Ishikawa (cell line): ENCODE measurements around the gene TMCC3.

Experiments
- CEBPB ChIP-seq: IDR thresholded peaks from 2 replicates; pipeline ENCODE4 v1.6.1; 2012
- CREB1 ChIP-seq: IDR thresholded peaks from 2 replicates; pipeline ENCODE4 v1.6.1; 2012; ENCODE audit warnings: low read depth
- EGR1 ChIP-seq: IDR thresholded peaks from 2 replicates; pipeline ENCODE4 v1.6.1; 2012
- EP300 ChIP-seq: IDR thresholded peaks from 2 replicates; pipeline ENCODE4 v1.6.1; 2012; ENCODE audit warnings: borderline replicate concordance
- FOXM1 ChIP-seq: IDR thresholded peaks from 2 replicates; pipeline ENCODE4 v1.6.1; 2012; ENCODE audit warnings: low read depth, borderline replicate concordance
- MAX ChIP-seq: IDR thresholded peaks from 2 replicates; pipeline ENCODE4 v1.6.1; 2012
- NFIC ChIP-seq: IDR thresholded peaks from 2 replicates; pipeline ENCODE4 v1.6.1; 2012
- RAD21 ChIP-seq: IDR thresholded peaks from 2 replicates; pipeline ENCODE4 v1.6.1; 2012; ENCODE audit warnings: low read depth
- REST ChIP-seq: IDR thresholded peaks from 2 replicates; pipeline ENCODE4 v1.6.1; 2012; ENCODE audit warnings: low read depth, mild to moderate bottlenecking
- TAF1 ChIP-seq: IDR thresholded peaks from 2 replicates; pipeline ENCODE4 v1.6.1; 2012; ENCODE audit warnings: low read depth, mild to moderate bottlenecking
- TCF12 ChIP-seq: IDR thresholded peaks from 2 replicates; pipeline ENCODE4 v1.6.1; 2012; ENCODE audit warnings: low read depth
- TEAD4 ChIP-seq: IDR thresholded peaks from 2 replicates; pipeline ENCODE4 v1.6.1; 2012
- USF1 ChIP-seq: IDR thresholded peaks from 2 replicates; pipeline ENCODE4 v1.6.1; 2012
- YY1 ChIP-seq: IDR thresholded peaks from 2 replicates; pipeline ENCODE4 v1.6.1; 2012; ENCODE audit warnings: low read depth
- ZBTB7A ChIP-seq: IDR thresholded peaks from 2 replicates; pipeline ENCODE4 v1.6.1; 2012; ENCODE audit warnings: low read depth

TMCC3 gene

GRCh38 chr12:94592080-94592479, 58.3 kb downstream of the TMCC3 start:
- TF ChIP-seq TAF1 (no peak), TCF12 (no peak), REST (no peak), CEBPB (no peak), NFIC (no peak), EGR1 (no peak), ZBTB7A (no peak), EP300 (no peak), YY1 (no peak), USF1 (no peak), FOXM1 (no peak), CREB1 (no peak), RAD21 (no peak), MAX (no peak), TEAD4 (no peak)

GRCh38 chr12:94590428-94590827, 59.9 kb downstream of the TMCC3 start:
- no peak for TF ChIP-seq EGR1
- TF ChIP-seq MAX = no peak
- TF ChIP-seq TAF1 = no peak
- TF ChIP-seq CREB1 = no peak
- TF ChIP-seq USF1 = no peak
- no peak for TF ChIP-seq NFIC
- no peak for TF ChIP-seq EP300
- no peak for TF ChIP-seq TEAD4
- no peak for TF ChIP-seq CEBPB
- TF ChIP-seq REST = no peak
- TF ChIP-seq TCF12 = no peak

- TF ChIP-seq YY1 = no peak
- TF ChIP-seq REST = no peak
- TF ChIP-seq ZBTB7A = no peak
- TF ChIP-seq EP300 = no peak
- TF ChIP-seq TEAD4 = no peak
- TF ChIP-seq RAD21 = no peak
- no peak for TF ChIP-seq TCF12
- TF ChIP-seq EGR1 = no peak
These were observed 60.8 kb downstream of the TMCC3 start for GRCh38 chr12:94589591-94590001.

- no peak for TF ChIP-seq TCF12
These were observed 62.0 kb downstream of the TMCC3 start for GRCh38 chr12:94588346-94588745.
